MCF 10A (cell line): Measurements from ENCODE around the gene SIAE. TPM values are rescaled to one million over a fixed set of nuclear protein-coding genes. Genes with fewer than 3 reads are reported as not detected.

ENCODE experiments used
- BruUV-seq: library from RNA; stranded (reverse); fragments of 400-500 nt; replicated peaks from 2 replicates; lab custom pipeline; 2021; lab: Mats Ljungman, UMichigan
- CTCF ChIA-PET: fragments of 300-600 bp; sonication (Branson Sonifier 250); formaldehyde crosslinking; extraction: SDS; loops from one replicate; lab custom pipeline; 2021; ENCODE audit warnings: antibody characterized with exemption, inconsistent platforms; lab: Yijun Ruan, JAX
- POLR2A ChIA-PET: fragments of 300-600, 350-650 bp; sonication (Branson Sonifier 250); formaldehyde crosslinking; extraction: SDS; loops from one replicate; lab custom pipeline; 2020; ENCODE audit warnings: antibody characterized with exemption, inconsistent platforms; lab: Yijun Ruan, JAX
- DNase-seq: peaks from one replicate; pipeline ENCODE4 v3.0.0-alpha.2; 2018; ENCODE audit not compliant: unreplicated experiment
- H3K27ac Mint-ChIP-seq: one replicate; pipeline ENCODE4 v1.8.0; 2022; ENCODE audit warnings: mild to moderate bottlenecking, low read depth, mixed read lengths; ENCODE audit not compliant: unreplicated experiment
- H3K27me3 Mint-ChIP-seq: one replicate; pipeline ENCODE4 v1.8.0; 2022; ENCODE audit warnings: mixed read lengths; ENCODE audit not compliant: insufficient read depth, unreplicated experiment
- H3K36me3 Mint-ChIP-seq: one replicate; pipeline ENCODE4 v1.8.0; 2022; ENCODE audit warnings: mild to moderate bottlenecking, moderate library complexity, mixed read lengths; ENCODE audit not compliant: insufficient read depth, unreplicated experiment
- H3K4me1 Mint-ChIP-seq: one replicate; pipeline ENCODE4 v1.8.0; 2022; ENCODE audit warnings: mixed read lengths; ENCODE audit not compliant: insufficient read depth, unreplicated experiment
- H3K4me3 Mint-ChIP-seq: one replicate; pipeline ENCODE4 v1.8.0; 2022; ENCODE audit warnings: mild to moderate bottlenecking, moderate library complexity, mixed read lengths; ENCODE audit not compliant: unreplicated experiment
- H3K9me3 Mint-ChIP-seq: one replicate; pipeline ENCODE4 v1.8.0; 2022; ENCODE audit warnings: mixed read lengths; ENCODE audit not compliant: unreplicated experiment
- intact Hi-C: fragments of 100-400 bp; cut with micrococcal nuclease; formaldehyde crosslinking; loops from 2 replicates; pipeline ENCODE4 v1.14.1; 2022
- total RNA-seq: library from RNA; stranded (reverse); gene quantifications from 2 replicates; pipeline ENCODE4 v1.2.3, GENCODE V29; 2022
- TF ChIP-seq, protein P1 (sequence below): fragments of 200-600 bp; IDR thresholded peaks from one replicate; pipeline ENCODE4 v1.8.0; 2022; ENCODE audit warnings: antibody characterized with exemption, mild to moderate bottlenecking; ENCODE audit not compliant: unreplicated experiment

The SIAE gene
- total RNA-seq, 1 experiment from 2014 or later: 21.7 TPM

DNA sequence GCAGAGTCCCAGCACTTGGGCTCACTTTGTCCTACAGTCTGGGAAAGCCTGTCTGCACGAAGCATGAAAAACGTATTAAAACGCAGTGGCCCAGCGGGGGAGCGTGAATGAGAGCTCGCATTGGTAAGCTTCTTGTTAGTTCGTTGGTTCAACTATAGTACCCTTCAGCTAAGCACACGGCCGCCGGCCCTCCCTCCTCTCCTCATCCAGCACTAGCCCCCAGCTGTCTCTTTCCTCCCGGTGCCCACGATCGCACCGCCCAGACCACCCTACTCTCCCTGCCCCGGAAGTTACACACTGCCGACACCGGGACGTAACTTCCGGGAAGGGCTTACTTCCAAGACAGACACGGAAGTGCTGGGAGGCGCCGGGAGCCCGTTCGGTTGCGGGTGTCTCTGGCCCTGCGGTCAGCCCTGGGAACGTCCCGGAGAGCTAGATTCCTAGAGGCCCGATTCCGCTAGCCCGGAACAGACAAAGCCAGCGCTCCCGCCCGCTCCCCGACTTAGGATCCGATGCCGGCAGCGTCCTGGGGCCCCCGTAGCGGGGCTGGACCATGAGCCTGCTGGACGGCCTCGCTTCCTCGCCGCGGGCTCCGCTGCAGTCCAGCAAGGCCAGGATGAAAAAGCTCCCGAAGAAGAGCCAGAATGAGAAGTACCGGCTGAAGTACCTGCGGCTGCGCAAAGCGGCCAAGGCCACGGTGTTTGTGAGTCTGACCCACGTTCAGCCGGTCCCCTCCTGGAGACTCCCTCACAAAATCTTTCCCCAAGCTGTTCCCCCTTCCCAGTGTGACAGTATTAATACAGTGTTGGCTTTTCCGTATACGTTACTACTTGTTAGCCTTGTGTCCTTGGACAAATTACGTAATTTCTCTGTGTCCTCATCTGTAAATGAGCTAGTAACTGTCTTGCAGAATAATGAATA, 50.7 kb downstream of the SIAE start, which contains the start of gene TBRG1:
TBRG1 (plus strand) TSS at position 334 of the 921 bp plus-strand sequence; CDS start at position 554, 220 bp downstream.
- POLR2A ChIA-PET: interaction anchor here (0.5 to 3.2 kb wide), 17 partner anchors 9 to 969 kb away, joined by 3 to 19 read pairs (median 3); partner anchors contain the start of gene MSANTD2
- peak within 1 kb of the TSS; percentile 95 for H3K4me3 Mint-ChIP-seq
- CTCF ChIA-PET: interaction anchor here (0.6 to 4.7 kb wide), 12 partner anchors 18 to 1688 kb away, joined by 3 to 38 read pairs (median 4); no protein-coding TSS in a partner anchor
- intact Hi-C loops: no loop called here
- TF ChIP-seq, protein P1, sequence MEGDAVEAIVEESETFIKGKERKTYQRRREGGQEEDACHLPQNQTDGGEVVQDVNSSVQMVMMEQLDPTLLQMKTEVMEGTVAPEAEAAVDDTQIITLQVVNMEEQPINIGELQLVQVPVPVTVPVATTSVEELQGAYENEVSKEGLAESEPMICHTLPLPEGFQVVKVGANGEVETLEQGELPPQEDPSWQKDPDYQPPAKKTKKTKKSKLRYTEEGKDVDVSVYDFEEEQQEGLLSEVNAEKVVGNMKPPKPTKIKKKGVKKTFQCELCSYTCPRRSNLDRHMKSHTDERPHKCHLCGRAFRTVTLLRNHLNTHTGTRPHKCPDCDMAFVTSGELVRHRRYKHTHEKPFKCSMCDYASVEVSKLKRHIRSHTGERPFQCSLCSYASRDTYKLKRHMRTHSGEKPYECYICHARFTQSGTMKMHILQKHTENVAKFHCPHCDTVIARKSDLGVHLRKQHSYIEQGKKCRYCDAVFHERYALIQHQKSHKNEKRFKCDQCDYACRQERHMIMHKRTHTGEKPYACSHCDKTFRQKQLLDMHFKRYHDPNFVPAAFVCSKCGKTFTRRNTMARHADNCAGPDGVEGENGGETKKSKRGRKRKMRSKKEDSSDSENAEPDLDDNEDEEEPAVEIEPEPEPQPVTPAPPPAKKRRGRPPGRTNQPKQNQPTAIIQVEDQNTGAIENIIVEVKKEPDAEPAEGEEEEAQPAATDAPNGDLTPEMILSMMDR: no peak
- DNase-seq: peak; percentile 87
- BruUV-seq: TSS peak; percentile 55
- peak within 1 kb of the TSS; percentile 99 for H3K27ac Mint-ChIP-seq
- no peaks in the 10 kb centered on the region for H3K9me3 Mint-ChIP-seq
- peaks cover 16% of the 10 kb centered on the region for H3K27me3 Mint-ChIP-seq
- H3K36me3 Mint-ChIP-seq: peaks cover 26% of the 10 kb centered on the region
- peaks cover 17% of the 10 kb centered on the region for H3K4me1 Mint-ChIP-seq

DNA sequence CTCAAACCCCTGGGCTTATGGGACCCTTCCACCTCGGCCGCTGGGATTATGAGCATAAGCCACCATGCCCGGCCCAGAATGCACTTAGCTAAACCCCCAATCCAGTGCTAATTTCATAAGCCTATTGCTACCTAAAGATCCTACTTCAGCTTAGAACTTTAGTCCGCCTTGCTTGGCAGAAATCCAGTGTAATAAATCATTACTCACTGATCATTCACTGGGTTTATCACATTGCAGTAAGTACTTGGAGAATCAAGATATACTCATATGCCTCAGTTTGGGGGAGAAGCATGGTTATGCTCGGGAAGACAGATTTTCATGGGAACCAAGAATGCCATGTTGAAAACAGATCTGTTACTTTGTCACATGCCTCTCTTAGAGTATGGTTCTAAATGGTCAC, 54.7 kb downstream of the SIAE start:
- DNase-seq: no peak
- TF ChIP-seq, protein P1: no peak
- BruUV-seq: no TSS peak
- H3K9me3 Mint-ChIP-seq: no peaks in the 10 kb centered on the region
- POLR2A ChIA-PET: no interaction called here
- H3K27me3 Mint-ChIP-seq: peaks cover 20% of the 10 kb centered on the region
- intact Hi-C loops: no loop called here
- CTCF ChIA-PET: interaction anchor here (1.6 kb wide), 1 partner anchor 203 kb away, joined by 4 read pairs; no protein-coding TSS in a partner anchor
- peaks cover 5% of the 10 kb centered on the region for H3K4me1 Mint-ChIP-seq
- H3K4me3 Mint-ChIP-seq: no peak overlapping the region
- H3K27ac Mint-ChIP-seq: no peak overlapping the region
- no peaks in the 10 kb centered on the region for H3K36me3 Mint-ChIP-seq

GRCh38 chr11:124612567-124613246, 60.8 kb downstream of the SIAE start:
- POLR2A ChIA-PET: interaction anchor here (1.4 kb wide), 1 partner anchor 10 kb away, joined by 3 read pairs; the partner anchor contains the start of gene TBRG1
- peaks cover 19% of the 10 kb centered on the region for H3K27me3 Mint-ChIP-seq
- no TSS peak for BruUV-seq
- H3K4me1 Mint-ChIP-seq: no peaks in the 10 kb centered on the region
- TF ChIP-seq, protein P1: no peak
- no peaks in the 10 kb centered on the region for H3K9me3 Mint-ChIP-seq
- H3K4me3 Mint-ChIP-seq: no peak overlapping the region
- DNase-seq: no peak
- intact Hi-C loops: no loop called here
- H3K27ac Mint-ChIP-seq: no peak overlapping the region
- CTCF ChIA-PET: interaction anchor here (0.6 to 1.0 kb wide), 2 partner anchors 529 to 1206 kb away, joined by 3 read pairs; no protein-coding TSS in a partner anchor
- H3K36me3 Mint-ChIP-seq: no peaks in the 10 kb centered on the region
